Activated T-helper 17 cell treated with anti-CD3 and anti-CD28 coated beads, Interleukin-2, amount 50 U/mL, for 72 hours (primary cell): Measurements from ENCODE around the gene CTXND1. TPM values are rescaled to one million over a fixed set of nuclear protein-coding genes. Genes with fewer than 3 reads are reported as not detected.

Experiments
- ATAC-seq: fragments of 150-1000 bp; cut with Tn5 transposase; replicated peaks from 2 replicates; pipeline ENCODE4 v1.10.0; 2021; ENCODE audit warnings: mild to moderate bottlenecking, moderate library complexity
- H3K27ac Mint-ChIP-seq: one replicate; pipeline ENCODE4 v1.8.0; 2022; ENCODE audit warnings: mixed read lengths
- H3K27me3 Mint-ChIP-seq: one replicate; pipeline ENCODE4 v1.8.0; 2022; ENCODE audit warnings: mixed read lengths
- H3K36me3 Mint-ChIP-seq: one replicate; pipeline ENCODE4 v1.8.0; 2022; ENCODE audit warnings: low read depth, mild to moderate bottlenecking, mixed read lengths
- H3K4me1 Mint-ChIP-seq: one replicate; pipeline ENCODE4 v1.8.0; 2022; ENCODE audit warnings: mixed read lengths
- H3K4me3 Mint-ChIP-seq: one replicate; pipeline ENCODE4 v1.8.0; 2022; ENCODE audit warnings: mild to moderate bottlenecking, mixed read lengths
- H3K9me3 Mint-ChIP-seq: one replicate; pipeline ENCODE4 v1.8.0; 2022; ENCODE audit warnings: mixed read lengths
- total RNA-seq, 2 donors: library from RNA; stranded (reverse); gene quantifications; one replicate each; pipeline ENCODE4 v1.2.3, GENCODE V29; 2022

The CTXND1 gene
- total RNA-seq, 2 donors from 2014 or later, result not detected

GRCh38 chr15:80242132-80242769, 9.8 kb downstream of the CTXND1 start:
- ATAC-seq, result no peak
- H3K27ac Mint-ChIP-seq, result no peak overlapping the region
- H3K4me1 Mint-ChIP-seq, result peaks cover 4% of the 10 kb centered on the region
- no peaks in the 10 kb centered on the region for H3K36me3 Mint-ChIP-seq
- no peaks in the 10 kb centered on the region for H3K9me3 Mint-ChIP-seq
- peaks cover 59% of the 10 kb centered on the region for H3K27me3 Mint-ChIP-seq
- H3K4me3 Mint-ChIP-seq, result no peak overlapping the region

GRCh38 chr15:80241508-80241907, 10.5 kb downstream of the CTXND1 start:
- no peaks in the 10 kb centered on the region for H3K9me3 Mint-ChIP-seq
- peaks cover 52% of the 10 kb centered on the region for H3K27me3 Mint-ChIP-seq
- no peak for ATAC-seq
- H3K27ac Mint-ChIP-seq, result no peak overlapping the region
- H3K36me3 Mint-ChIP-seq, result no peaks in the 10 kb centered on the region
- H3K4me3 Mint-ChIP-seq, result no peak overlapping the region
- H3K4me1 Mint-ChIP-seq, result peaks cover 4% of the 10 kb centered on the region

GRCh38 chr15:80240276-80240675, 11.7 kb downstream of the CTXND1 start:
- no peak for ATAC-seq
- Mint-ChIP-seq H3K4me3 (no peak overlapping the region), H3K27ac (no peak overlapping the region), H3K36me3 (no peaks in the 10 kb centered on the region), H3K4me1 (peaks cover 4% of the 10 kb centered on the region), H3K9me3 (no peaks in the 10 kb centered on the region), H3K27me3 (peaks cover 47% of the 10 kb centered on the region)

GRCh38 chr15:80234883-80235282, 17.1 kb downstream of the CTXND1 start:
- Mint-ChIP-seq H3K36me3 (no peaks in the 10 kb centered on the region), H3K9me3 (no peaks in the 10 kb centered on the region), H3K4me3 (no peak overlapping the region), H3K27me3 (peaks cover 28% of the 10 kb centered on the region), H3K27ac (no peak overlapping the region), H3K4me1 (no peaks in the 10 kb centered on the region)
- peak; percentile 52 for ATAC-seq

GRCh38 chr15:80233581-80233980, 18.4 kb downstream of the CTXND1 start:
- Mint-ChIP-seq H3K4me3 (no peak overlapping the region), H3K9me3 (no peaks in the 10 kb centered on the region), H3K27ac (no peak overlapping the region), H3K27me3 (peaks cover 32% of the 10 kb centered on the region), H3K4me1 (no peaks in the 10 kb centered on the region), H3K36me3 (no peaks in the 10 kb centered on the region)
- no peak for ATAC-seq

- H3K27ac Mint-ChIP-seq, result no peak overlapping the region
- H3K27me3 Mint-ChIP-seq, result peaks cover 51% of the 10 kb centered on the region
Observed at GRCh38 chr15:80231371-80231770, 20.6 kb downstream of the CTXND1 start.

GRCh38 chr15:80228959-80229610, 22.9 kb downstream of the CTXND1 start:
- Mint-ChIP-seq H3K27me3 (peaks cover 56% of the 10 kb centered on the region), H3K4me3 (no peak overlapping the region), H3K9me3 (peaks cover 3% of the 10 kb centered on the region), H3K27ac (no peak overlapping the region), H3K4me1 (no peaks in the 10 kb centered on the region), H3K36me3 (no peaks in the 10 kb centered on the region)
- no peak for ATAC-seq

More at GRCh38 chr15:80231371-80231770, 20.6 kb downstream of the CTXND1 start:
- H3K4me3 Mint-ChIP-seq, result no peak overlapping the region
- H3K4me1 Mint-ChIP-seq, result no peaks in the 10 kb centered on the region
- no peaks in the 10 kb centered on the region for H3K9me3 Mint-ChIP-seq
- no peaks in the 10 kb centered on the region for H3K36me3 Mint-ChIP-seq
- no peak for ATAC-seq

- H3K27ac Mint-ChIP-seq, result no peak overlapping the region
- no peak overlapping the region for H3K4me3 Mint-ChIP-seq
Observed at GRCh38 chr15:80219955-80220354, 32.1 kb downstream of the CTXND1 start.

GRCh38 chr15:80217327-80217900, 34.6 kb downstream of the CTXND1 start:
- peaks cover 13% of the 10 kb centered on the region for H3K27me3 Mint-ChIP-seq
- H3K36me3 Mint-ChIP-seq, result no peaks in the 10 kb centered on the region
- H3K4me1 Mint-ChIP-seq, result no peaks in the 10 kb centered on the region
- ATAC-seq, result no peak
- H3K27ac Mint-ChIP-seq, result no peak overlapping the region
- H3K4me3 Mint-ChIP-seq, result no peak overlapping the region
- H3K9me3 Mint-ChIP-seq, result no peaks in the 10 kb centered on the region

More at GRCh38 chr15:80219955-80220354, 32.1 kb downstream of the CTXND1 start:
- Mint-ChIP-seq H3K9me3 (no peaks in the 10 kb centered on the region), H3K27me3 (peaks cover 23% of the 10 kb centered on the region), H3K36me3 (no peaks in the 10 kb centered on the region), H3K4me1 (no peaks in the 10 kb centered on the region)
- no peak for ATAC-seq

GRCh38 chr15:80216911-80217310, 35.1 kb downstream of the CTXND1 start:
- H3K27me3 Mint-ChIP-seq, result peaks cover 13% of the 10 kb centered on the region
- ATAC-seq, result no peak
- H3K36me3 Mint-ChIP-seq, result no peaks in the 10 kb centered on the region
- H3K27ac Mint-ChIP-seq, result no peak overlapping the region
- no peaks in the 10 kb centered on the region for H3K9me3 Mint-ChIP-seq
- no peaks in the 10 kb centered on the region for H3K4me1 Mint-ChIP-seq
- no peak overlapping the region for H3K4me3 Mint-ChIP-seq

GRCh38 chr15:80216141-80216540, 35.9 kb downstream of the CTXND1 start:
- H3K27ac Mint-ChIP-seq, result no peak overlapping the region
- no peaks in the 10 kb centered on the region for H3K9me3 Mint-ChIP-seq
- H3K4me3 Mint-ChIP-seq, result no peak overlapping the region
- no peak for ATAC-seq
- H3K36me3 Mint-ChIP-seq, result no peaks in the 10 kb centered on the region
- no peaks in the 10 kb centered on the region for H3K4me1 Mint-ChIP-seq
- H3K27me3 Mint-ChIP-seq, result peaks cover 16% of the 10 kb centered on the region

- Mint-ChIP-seq H3K27ac (no peak overlapping the region), H3K4me3 (no peak overlapping the region), H3K36me3 (no peaks in the 10 kb centered on the region), H3K27me3 (peaks cover 13% of the 10 kb centered on the region), H3K4me1 (no peaks in the 10 kb centered on the region), H3K9me3 (no peaks in the 10 kb centered on the region)
- no peak for ATAC-seq
Observed at GRCh38 chr15:80214910-80215309, 37.1 kb downstream of the CTXND1 start.

GRCh38 chr15:80211976-80212375, 40.0 kb downstream of the CTXND1 start:
- no peaks in the 10 kb centered on the region for H3K9me3 Mint-ChIP-seq
- no peak overlapping the region for H3K4me3 Mint-ChIP-seq
- peaks cover 26% of the 10 kb centered on the region for H3K27me3 Mint-ChIP-seq
- H3K27ac Mint-ChIP-seq, result no peak overlapping the region
- ATAC-seq, result no peak
- no peaks in the 10 kb centered on the region for H3K4me1 Mint-ChIP-seq
- H3K36me3 Mint-ChIP-seq, result no peaks in the 10 kb centered on the region

- no peak for ATAC-seq
- Mint-ChIP-seq H3K9me3 (no peaks in the 10 kb centered on the region), H3K36me3 (no peaks in the 10 kb centered on the region), H3K27me3 (peaks cover 32% of the 10 kb centered on the region), H3K4me1 (no peaks in the 10 kb centered on the region), H3K4me3 (no peak overlapping the region), H3K27ac (no peak overlapping the region)
Observed at GRCh38 chr15:80210611-80211573, 41.1 kb downstream of the CTXND1 start.
